ACHN (cell line): ENCODE data around the gene SIX4.

ENCODE experiments used
- DNase-seq: peaks from one replicate; pipeline ENCODE4 v3.0.0-alpha.2; 2015
- in situ Hi-C: cut with HindIII; loops from 2 replicates; pipeline ENCODE4 v1.10.0; 2017; ENCODE audit warnings: low sequenced_read_pairs, low pct_ligation_motif_present, low pct_unique_long_range_greater_than_20kb

The SIX4 gene

DNA sequence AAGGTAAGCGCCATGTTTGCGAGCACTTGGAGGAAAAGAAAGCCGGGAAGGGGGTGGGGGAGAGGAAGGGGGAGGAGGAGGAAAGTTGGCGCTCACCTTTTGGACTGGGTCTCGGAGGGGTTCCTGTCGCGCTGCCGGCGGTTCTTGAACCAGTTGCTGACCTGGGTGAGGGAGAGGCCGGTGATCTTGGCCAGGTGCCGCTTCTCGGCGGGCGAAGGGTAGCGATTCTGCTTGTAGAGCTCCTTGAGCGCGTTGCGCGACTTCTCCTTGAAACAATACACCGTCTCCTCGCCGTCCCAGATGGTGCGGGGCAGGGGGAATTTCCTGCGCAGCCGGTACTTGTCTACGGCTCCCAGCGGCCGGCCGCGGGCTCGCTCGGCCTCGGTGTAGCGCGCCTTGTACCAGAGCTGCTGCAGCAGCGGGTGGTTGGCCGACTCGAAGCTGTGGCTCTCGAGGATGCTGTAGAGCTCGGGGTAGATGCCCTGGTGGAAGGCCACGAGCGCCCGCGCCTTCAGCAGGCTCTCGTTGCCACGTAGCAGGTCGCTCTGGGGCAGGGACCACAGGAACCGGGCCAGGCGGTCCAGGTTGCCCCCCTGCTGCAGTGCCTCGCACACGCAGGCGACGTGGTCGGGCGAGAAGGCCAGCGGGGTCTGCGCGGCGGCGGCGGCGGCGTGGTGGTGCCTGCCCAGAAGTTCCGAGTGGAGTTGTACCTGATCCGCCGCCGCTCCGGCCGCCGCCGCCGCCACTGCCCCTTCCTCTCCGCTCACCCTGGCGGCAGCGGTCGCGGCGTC is 840 bp downstream of the SIX4 start:
- in situ Hi-C loops: no loop called here
- peak; percentile 50 for DNase-seq

GRCh38 chr14:60722357-60723115 is 1.6 kb downstream of the SIX4 start:
- DNase-seq: peak; percentile 45
- in situ Hi-C loops: no loop called here

DNA sequence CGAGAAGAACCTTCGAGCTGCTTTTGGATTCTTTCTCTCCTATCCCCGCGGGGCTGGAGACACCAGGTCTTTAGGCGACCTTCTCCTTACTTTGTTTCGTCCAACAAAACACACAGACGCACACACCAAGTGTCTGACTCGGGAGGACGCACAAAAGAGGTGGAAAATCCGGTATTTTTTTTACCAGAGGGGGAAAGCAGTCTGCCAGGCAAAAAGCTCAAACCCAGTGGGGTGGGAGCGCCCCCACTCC is 2.1 kb downstream of the SIX4 start:
- in situ Hi-C loops: no loop called here
- peak; percentile 4 for DNase-seq

- DNase-seq: peak; percentile 52
- in situ Hi-C loops: no loop called here
Observed at GRCh38 chr14:60721326-60722106, 2.6 kb downstream of the SIX4 start.

DNA sequence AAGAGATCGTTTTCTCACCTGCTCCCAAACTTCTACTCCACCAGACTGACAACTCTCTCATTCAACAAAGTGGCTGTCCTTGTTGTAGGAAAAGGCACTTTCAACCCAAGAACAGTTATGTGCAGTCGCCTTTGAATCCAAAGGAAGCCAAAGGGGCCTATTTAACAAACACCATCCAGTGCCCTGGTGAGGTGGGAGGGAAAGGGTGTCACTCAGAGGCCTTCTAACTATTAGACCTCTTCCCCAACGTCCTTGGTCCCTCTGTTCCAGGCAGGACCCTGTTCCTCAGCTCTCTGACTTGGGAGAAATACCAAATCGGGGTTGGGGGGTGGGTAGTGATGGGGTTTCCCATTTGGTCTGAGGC is 3.2 kb downstream of the SIX4 start:
- in situ Hi-C loops: no loop called here
- no peak for DNase-seq

DNA sequence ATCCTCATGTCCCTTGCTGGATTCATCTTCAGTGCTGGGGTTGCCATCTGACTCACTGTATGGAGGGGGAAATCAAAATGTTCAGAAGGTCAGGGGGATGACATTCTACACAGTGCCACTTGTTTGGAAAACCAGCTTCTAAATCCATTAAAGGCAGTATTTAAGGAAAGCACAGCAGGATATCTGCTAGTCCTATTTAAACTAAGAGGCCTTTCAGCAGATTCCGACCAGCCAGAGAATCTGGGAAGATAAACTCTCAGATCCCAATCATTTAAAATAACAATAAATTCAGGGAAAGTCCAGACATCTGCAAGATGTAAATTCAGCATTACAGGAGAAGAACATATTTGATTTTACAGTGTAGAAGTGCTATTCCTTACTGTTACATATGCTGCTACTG is 3.8 kb downstream of the SIX4 start:
- no peak for DNase-seq
- in situ Hi-C loops: no loop called here

- in situ Hi-C loops: no loop called here
- no peak for DNase-seq
Observed at GRCh38 chr14:60713513-60713912, 10.6 kb downstream of the SIX4 start.

- no peak for DNase-seq
- in situ Hi-C loops: no loop called here
Observed at GRCh38 chr14:60710494-60710893, 13.7 kb downstream of the SIX4 start.

- DNase-seq: no peak
- in situ Hi-C loops: no loop called here
Observed at GRCh38 chr14:60707858-60708257, 16.3 kb downstream of the SIX4 start.

- in situ Hi-C loops: no loop called here
- no peak for DNase-seq
Observed at GRCh38 chr14:60705100-60705499, 19.1 kb downstream of the SIX4 start.

DNA sequence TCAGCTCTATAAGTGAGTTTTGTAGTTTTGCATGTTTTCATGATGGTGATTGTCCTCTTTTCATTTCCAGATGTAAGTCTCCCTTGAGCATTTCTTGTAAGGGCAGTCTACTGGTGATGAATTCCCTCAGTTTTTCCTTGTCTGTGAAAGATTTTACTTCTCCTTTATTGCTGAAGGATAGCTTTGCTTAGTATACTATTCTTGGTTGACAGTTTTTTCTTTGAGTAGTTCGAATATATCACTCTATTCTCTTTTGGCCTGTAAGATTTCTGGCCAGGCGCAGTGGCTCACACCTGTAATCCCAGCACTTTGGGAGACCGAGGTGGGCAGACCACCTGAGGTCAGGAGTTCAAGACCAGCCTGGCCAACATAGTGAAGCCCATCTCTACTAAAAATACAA is 23.6 kb downstream of the SIX4 start:
- DNase-seq: no peak
- in situ Hi-C loops: no loop called here

DNA sequence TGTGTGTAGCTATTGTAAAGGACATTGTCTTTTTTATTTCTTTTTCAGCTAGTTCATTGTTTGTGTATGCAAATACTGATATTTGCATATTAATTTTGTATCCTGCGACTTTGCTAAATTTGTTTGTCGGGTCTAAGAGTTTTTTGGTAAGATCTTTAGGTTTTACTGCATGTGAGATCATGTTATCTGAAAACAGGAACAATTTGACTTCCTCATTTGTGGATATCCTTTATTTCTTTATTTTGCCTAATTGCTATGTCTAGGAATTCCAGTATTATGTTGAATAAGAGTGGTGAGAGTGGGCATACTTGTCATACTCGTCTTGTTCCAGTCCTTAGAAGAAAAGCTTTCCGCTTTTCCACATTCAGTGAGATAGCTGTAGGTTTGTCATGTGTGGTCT is 28.8 kb downstream of the SIX4 start:
- DNase-seq: no peak
- in situ Hi-C loops: no loop called here

DNA sequence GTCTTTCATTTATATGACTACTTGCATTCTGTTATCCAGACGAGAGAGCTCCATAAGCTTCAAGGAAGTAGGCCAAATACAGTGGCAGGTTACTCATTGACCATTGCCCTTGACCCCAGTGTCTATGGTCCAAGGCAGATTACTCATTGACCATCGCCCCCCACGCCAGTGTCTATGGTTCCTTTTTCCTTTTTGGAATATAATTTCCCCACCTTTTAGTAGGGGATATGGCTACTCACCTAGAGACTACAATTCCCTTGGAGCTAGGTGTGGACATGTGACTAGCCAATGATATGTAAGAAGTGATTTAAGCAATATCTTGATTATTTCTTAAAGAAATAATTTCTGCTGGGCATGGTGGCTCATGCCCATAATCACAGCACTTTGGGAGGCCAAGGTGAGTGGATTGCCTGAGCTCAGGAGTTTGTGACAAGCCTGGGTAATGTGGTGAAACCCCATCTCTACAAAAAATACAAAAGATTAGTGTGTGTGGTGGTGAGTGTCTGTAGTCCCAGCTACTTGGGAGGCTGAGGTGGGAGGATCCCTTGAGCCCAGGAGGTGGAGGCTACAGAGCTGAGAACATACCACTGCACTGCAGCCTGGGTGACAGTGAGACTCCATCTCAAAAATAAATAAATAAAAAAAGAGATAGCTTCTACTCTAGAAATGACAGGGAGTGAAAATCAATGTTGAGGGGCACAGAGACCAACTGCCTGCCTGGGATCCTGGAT is 32.6 kb downstream of the SIX4 start:
- DNase-seq: no peak
- in situ Hi-C loops: no loop called here

DNA sequence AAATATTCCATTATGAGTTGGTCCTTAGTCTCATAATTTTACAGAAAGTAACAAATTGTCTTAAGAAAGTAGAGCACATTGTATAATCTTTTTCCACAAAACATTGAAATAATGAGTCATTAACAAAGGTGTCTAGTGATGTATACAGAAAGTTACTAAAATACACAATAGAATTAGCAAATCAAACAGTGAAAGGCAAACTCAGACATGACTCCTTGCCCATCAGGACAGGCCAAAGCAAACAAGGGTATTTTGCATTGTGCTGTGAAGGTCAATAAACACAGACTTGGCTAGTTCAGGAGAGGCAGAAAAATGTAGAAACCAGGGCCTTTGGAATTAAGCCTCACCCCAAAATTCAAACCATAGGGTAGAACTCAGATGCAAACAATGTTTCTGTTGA is 37.3 kb downstream of the SIX4 start:
- DNase-seq: no peak
- in situ Hi-C loops: no loop called here

- no peak for DNase-seq
Observed at GRCh38 chr14:60684203-60684602, 39.9 kb downstream of the SIX4 start.

DNA sequence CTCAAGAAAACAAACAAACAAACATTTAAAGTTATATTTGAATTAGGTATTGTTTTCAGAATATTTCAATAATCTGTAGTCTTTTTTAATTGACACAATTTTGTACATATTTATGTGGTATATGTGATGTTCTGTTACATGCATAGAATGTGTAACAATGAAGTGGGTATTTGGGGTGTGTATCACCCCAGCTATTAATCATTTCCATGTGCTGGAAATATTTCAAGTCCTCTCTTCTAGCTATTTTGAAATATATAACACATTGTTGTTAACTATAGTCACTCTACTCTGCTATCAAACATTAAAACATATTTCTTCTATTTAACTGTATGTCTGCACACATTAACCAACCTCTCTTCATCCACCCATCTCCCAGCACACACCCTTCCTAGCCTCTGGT is 42.9 kb downstream of the SIX4 start:
- no peak for DNase-seq
- in situ Hi-C loops: no loop called here

More at GRCh38 chr14:60684203-60684602, 39.9 kb downstream of the SIX4 start:
- in situ Hi-C loops: no loop called here

GRCh38 chr14:60680511-60680910 is 43.6 kb downstream of the SIX4 start:
- in situ Hi-C loops: no loop called here
- no peak for DNase-seq

GRCh38 chr14:60679566-60680258 is 44.4 kb downstream of the SIX4 start:
- in situ Hi-C loops: no loop called here

More at GRCh38 chr14:60679566-60680258, 44.4 kb downstream of the SIX4 start:
- no peak for DNase-seq
